SK-N-MC (cell line): Measurements from ENCODE around the gene INHBC.

Experiments used
- DNase-seq: peaks from one replicate; pipeline ENCODE4 v3.0.0-alpha.2; 2011; ENCODE audit warnings: low read depth, low spot score
- H3K27ac ChIP-seq: fragments of 200-600 bp; sonication (generic); 2 replicates; pipeline ENCODE4 v1.5.1; 2016; ENCODE audit warnings: mixed run types
- H3K36me3 ChIP-seq: fragments of 200-600 bp; sonication (generic); 2 replicates; pipeline ENCODE4 v1.6.1; 2017; ENCODE audit warnings: antibody characterized with exemption, low read length, mixed read lengths; ENCODE audit not compliant: insufficient read depth
- H3K4me3 ChIP-seq: fragments of 200-600 bp; sonication (generic); 2 replicates; pipeline ENCODE4 v1.5.1; 2016
- H3K9ac ChIP-seq: fragments of 200-600 bp; sonication (generic); 2 replicates; pipeline ENCODE4 v1.8.0; 2017; ENCODE audit warnings: mixed run types, mixed read lengths; ENCODE audit not compliant: insufficient read length
- H3K9me3 ChIP-seq: fragments of 200-600 bp; sonication (generic); 2 replicates; pipeline ENCODE4 v1.6.1; 2017; ENCODE audit warnings: low read depth, mild to moderate bottlenecking, antibody characterized with exemption, low read length, moderate library complexity, mixed read lengths
- EZH2 ChIP-seq: fragments of 200-600 bp; sonication (generic); IDR thresholded peaks from one replicate; pipeline ENCODE4 v1.6.1; 2017; ENCODE audit warnings: antibody characterized with exemption
- FOXP2 ChIP-seq: optimal IDR thresholded peaks from 2 replicates; pipeline ENCODE3; 2011; ENCODE audit warnings: mild to moderate bottlenecking, moderate library complexity; ENCODE audit not compliant: insufficient read depth; ENCODE audit errors: extremely low read length, control extremely low read depth
- POLR2AphosphoS5 ChIP-seq: IDR thresholded peaks from 2 replicates; pipeline ENCODE4 v1.6.1; 2012; ENCODE audit warnings: mild to moderate bottlenecking, low read depth, low read length, borderline replicate concordance

Gene INHBC

GRCh38 chr12:57449375-57449774, 14.8 kb downstream of the INHBC start:
- H3K9me3 ChIP-seq = no peaks in the 10 kb centered on the region
- no peak overlapping the region for H3K9ac ChIP-seq
- H3K4me3 ChIP-seq = no peak overlapping the region
- no peak for TF ChIP-seq FOXP2
- TF ChIP-seq EZH2 = no peak
- no peak for TF ChIP-seq POLR2AphosphoS5
- no peak for DNase-seq
- no peaks in the 10 kb centered on the region for H3K36me3 ChIP-seq
- H3K27ac ChIP-seq = no peak overlapping the region

GRCh38 chr12:57450057-57450456, 15.5 kb downstream of the INHBC start:
- no peaks in the 10 kb centered on the region for H3K9me3 ChIP-seq
- no peak overlapping the region for H3K9ac ChIP-seq
- DNase-seq = no peak
- H3K36me3 ChIP-seq = no peaks in the 10 kb centered on the region
- no peak for TF ChIP-seq POLR2AphosphoS5
- TF ChIP-seq EZH2 = no peak
- no peak for TF ChIP-seq FOXP2
- H3K27ac ChIP-seq = no peak overlapping the region
- no peak overlapping the region for H3K4me3 ChIP-seq

GRCh38 chr12:57451233-57451778, 16.7 kb downstream of the INHBC start:
- Histone ChIP-seq H3K9ac (no peak overlapping the region), H3K9me3 (no peaks in the 10 kb centered on the region), H3K36me3 (no peaks in the 10 kb centered on the region), H3K4me3 (no peak overlapping the region), H3K27ac (no peak overlapping the region)
- no peak for TF ChIP-seq EZH2
- no peak for TF ChIP-seq FOXP2
- TF ChIP-seq POLR2AphosphoS5 = no peak
- no peak for DNase-seq

- Histone ChIP-seq H3K4me3 (no peak overlapping the region), H3K27ac (no peak overlapping the region), H3K9me3 (no peaks in the 10 kb centered on the region), H3K36me3 (no peaks in the 10 kb centered on the region), H3K9ac (no peak overlapping the region)
- no peak for DNase-seq
- no peak for TF ChIP-seq POLR2AphosphoS5
- no peak for TF ChIP-seq EZH2
- no peak for TF ChIP-seq FOXP2
Measured at GRCh38 chr12:57452181-57452936, 17.8 kb downstream of the INHBC start.

- no peak for DNase-seq
- Histone ChIP-seq H3K9me3 (no peaks in the 10 kb centered on the region), H3K36me3 (no peaks in the 10 kb centered on the region), H3K27ac (no peak overlapping the region), H3K9ac (no peak overlapping the region), H3K4me3 (no peak overlapping the region)
- TF ChIP-seq FOXP2 = no peak
- no peak for TF ChIP-seq EZH2
Measured at GRCh38 chr12:57452937-57453509, 18.4 kb downstream of the INHBC start.

- DNase-seq = no peak
- Histone ChIP-seq H3K4me3 (no peak overlapping the region), H3K9me3 (no peaks in the 10 kb centered on the region), H3K27ac (peak overlapping the region; percentile 26; the same call in 1 of the 2 replicates), H3K36me3 (no peaks in the 10 kb centered on the region), H3K9ac (peak overlapping the region; percentile 51)
- TF ChIP-seq EZH2 (no peak), POLR2AphosphoS5 (no peak), FOXP2 (no peak)
Measured at GRCh38 chr12:57454213-57454565, 19.6 kb downstream of the INHBC start.

- no peaks in the 10 kb centered on the region for H3K36me3 ChIP-seq
- H3K4me3 ChIP-seq = no peak within 1 kb of the TSS
- DNase-seq = no peak
- H3K9me3 ChIP-seq = no peaks in the 10 kb centered on the region
- peak within 1 kb of the TSS; percentile 51 for H3K9ac ChIP-seq
- TF ChIP-seq FOXP2 (no peak), POLR2AphosphoS5 (no peak), EZH2 (no peak)
- H3K27ac ChIP-seq = peak within 1 kb of the TSS; percentile 26; the same call in 1 of the 2 replicates
Measured at GRCh38 chr12:57454566-57455373, 20.2 kb downstream of the INHBC start, which contains the start of gene INHBE. Gene INHBE (plus strand): TSS chr12:57455307. CDS start chr12:57455537, 230 bp downstream.

GRCh38 chr12:57455374-57456144, 21.0 kb downstream of the INHBC start:
- DNase-seq = no peak
- Histone ChIP-seq H3K9ac (peak overlapping the region; percentile 51), H3K36me3 (no peaks in the 10 kb centered on the region), H3K9me3 (no peaks in the 10 kb centered on the region), H3K27ac (no peak overlapping the region), H3K4me3 (no peak overlapping the region)
- no peak for TF ChIP-seq POLR2AphosphoS5
- no peak for TF ChIP-seq FOXP2
- TF ChIP-seq EZH2 = no peak
